Embryonic facial prominence (tissue), 1 donor: ENCODE data around the gene ADGRB3.

Experiments used
- DNase-seq: peaks from one replicate; pipeline ENCODE4 v3.0.0-alpha.2; 2016; ENCODE audit errors: extremely low spot score

The ADGRB3 gene

DNA sequence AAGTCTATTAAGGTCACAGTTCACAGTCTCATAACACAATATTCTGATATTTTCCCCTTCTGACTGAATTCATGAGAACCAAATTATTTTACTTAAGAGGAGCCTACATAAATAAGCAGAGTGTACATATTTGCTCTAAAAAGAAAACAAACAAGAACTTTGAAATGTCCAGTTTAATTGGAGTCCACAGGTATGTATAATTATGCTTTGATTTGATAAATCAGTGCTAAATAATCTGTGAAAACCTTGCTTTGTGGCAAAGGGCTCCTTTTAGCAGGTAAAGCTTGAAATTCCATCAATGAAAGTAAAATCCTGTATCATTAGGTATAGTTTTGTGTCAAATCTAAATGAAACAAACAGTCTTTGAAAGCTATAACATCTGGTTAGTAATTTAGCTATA, 69.4 kb downstream of the ADGRB3 start:
- DNase-seq = no peak

- DNase-seq = no peak
These were observed 74.0 kb downstream of the ADGRB3 start for GRCh38 chr6:68709091-68709490.

GRCh38 chr6:68709882-68710281, 74.8 kb downstream of the ADGRB3 start:
- DNase-seq = no peak

- no peak for DNase-seq
These were observed 75.4 kb downstream of the ADGRB3 start for GRCh38 chr6:68710496-68710895.

DNA sequence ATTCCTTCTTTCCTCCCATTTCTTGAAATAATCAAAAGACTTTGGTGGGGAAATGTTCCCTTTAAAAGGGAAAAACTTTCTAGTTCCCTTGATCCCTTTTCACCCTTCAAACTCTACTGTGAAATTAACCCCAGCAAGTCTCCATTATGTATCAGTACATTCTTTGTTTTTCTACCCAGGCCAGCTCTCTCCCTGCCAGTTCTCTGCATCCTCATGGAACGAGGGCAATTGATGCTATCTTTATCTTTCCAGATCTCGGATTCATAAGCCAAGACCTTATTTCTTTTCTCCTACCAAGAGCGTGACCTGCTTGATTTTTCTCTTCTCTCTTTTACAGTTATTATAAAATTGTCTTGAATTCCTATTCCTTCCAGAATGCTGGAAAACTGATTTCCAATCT, 75.8 kb downstream of the ADGRB3 start:
- no peak for DNase-seq

- no peak for DNase-seq
These were observed 76.4 kb downstream of the ADGRB3 start for GRCh38 chr6:68711386-68712000.

DNA sequence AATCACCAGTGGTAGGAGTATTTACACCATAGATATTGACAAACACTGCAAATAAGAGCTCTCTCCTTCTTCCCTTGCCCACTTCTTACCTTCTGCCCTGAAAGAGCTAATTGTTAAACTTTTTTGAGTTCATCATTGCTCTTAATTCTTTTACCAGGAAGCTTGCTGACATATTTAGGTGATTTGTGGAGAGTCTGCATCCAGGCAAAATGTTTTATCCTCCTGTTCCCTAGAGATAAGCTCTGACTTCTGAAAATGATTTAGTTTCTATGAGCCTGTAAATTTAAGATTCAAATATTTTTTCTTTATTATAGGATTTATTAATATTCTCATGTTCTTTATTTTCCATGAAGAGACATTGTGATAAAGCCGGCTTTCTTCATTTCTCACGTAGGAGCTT, 81.5 kb downstream of the ADGRB3 start:
- no peak for DNase-seq

- no peak for DNase-seq
These were observed 83.4 kb downstream of the ADGRB3 start for GRCh38 chr6:68718385-68719073.

DNA sequence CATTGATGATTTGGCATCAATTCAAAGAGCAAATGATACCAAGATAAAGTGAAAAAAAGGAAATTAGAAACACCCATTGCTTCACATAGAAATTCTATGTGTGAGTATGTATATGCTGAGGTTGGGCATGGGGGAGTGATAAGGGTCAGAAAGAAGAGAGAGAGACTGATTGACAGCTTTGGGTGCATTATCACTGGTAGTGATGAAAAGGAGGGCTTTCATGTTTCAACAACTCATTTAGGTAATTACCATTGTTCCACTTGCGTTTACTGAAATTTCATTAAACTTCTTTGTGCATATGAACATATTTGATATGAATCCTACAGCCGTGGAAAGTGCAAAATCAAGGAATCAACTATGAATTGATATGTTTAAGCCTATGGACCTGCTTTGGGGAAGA, 84.7 kb downstream of the ADGRB3 start:
- DNase-seq = no peak

DNA sequence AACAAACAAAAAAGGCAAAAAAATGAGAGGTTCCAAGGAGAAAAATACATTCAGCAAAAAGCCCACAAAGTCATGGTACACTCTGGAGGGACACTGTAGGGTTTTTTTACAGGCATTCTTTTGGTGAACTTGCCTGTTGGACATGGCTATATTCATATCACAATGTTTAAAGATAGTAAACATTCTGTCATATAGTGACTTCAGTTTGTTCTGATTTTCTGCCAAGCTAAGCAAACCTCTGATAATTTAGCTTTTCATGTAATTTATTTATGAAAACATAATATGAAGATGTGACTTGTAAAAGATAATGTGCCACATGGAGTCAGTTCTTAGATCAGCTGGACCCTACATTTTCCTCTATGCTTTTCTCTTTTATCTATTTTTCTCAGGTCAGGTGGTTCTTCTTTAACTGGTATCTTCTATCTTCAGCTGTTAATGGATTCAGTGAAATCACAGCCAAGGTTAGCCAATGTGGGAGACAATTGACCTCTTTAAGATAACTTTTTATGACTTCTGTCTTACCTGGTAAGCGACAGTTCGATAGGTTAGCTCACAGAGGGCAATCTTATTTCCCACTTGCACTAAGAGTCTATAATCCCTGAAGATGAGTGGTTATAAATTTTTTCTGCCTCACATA, 87.9 kb downstream of the ADGRB3 start:
- DNase-seq = no peak

GRCh38 chr6:68724060-68724459, 89.0 kb downstream of the ADGRB3 start:
- DNase-seq = no peak

- no peak for DNase-seq
These were observed 91.3 kb downstream of the ADGRB3 start for GRCh38 chr6:68726337-68726736.

DNA sequence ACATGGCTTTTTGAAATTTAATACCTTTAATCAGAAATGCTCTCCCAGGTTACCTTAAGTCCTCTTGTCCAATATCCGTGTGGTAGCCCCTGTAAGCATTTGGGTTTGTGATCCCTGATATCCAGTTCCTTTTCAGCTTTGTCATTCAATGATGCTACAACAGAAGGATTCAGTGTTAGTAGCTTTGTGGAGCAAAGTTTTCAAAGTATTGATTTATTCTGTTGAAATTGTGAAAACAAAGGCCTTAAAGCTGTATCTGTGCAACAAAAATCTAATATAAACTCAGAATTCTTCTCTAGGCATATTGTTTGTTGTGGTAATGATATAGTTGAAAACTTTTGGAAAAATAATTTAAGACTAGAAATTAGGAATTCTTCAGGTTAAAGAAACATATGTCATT, 91.9 kb downstream of the ADGRB3 start:
- no peak for DNase-seq

DNA sequence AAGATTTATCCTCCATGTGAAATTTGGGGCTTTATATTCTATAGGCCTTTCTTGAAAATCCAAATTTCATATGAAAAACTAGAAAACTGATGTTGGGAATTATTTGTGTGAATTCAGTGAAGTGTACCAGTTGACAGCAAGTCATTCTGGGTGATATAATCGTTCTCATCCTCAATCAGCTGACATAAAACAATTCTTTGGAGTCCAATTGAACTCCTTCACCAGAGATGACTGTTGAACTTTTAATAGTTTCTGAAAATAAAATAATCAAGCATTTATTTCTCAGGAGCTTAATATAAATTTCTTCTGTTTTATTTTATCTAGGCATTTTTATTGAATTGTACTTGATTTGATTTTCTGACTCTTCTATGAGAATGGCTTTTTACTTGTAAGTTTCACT, 92.6 kb downstream of the ADGRB3 start:
- no peak for DNase-seq

- no peak for DNase-seq
These were observed 93.3 kb downstream of the ADGRB3 start for GRCh38 chr6:68728159-68728979.

DNA sequence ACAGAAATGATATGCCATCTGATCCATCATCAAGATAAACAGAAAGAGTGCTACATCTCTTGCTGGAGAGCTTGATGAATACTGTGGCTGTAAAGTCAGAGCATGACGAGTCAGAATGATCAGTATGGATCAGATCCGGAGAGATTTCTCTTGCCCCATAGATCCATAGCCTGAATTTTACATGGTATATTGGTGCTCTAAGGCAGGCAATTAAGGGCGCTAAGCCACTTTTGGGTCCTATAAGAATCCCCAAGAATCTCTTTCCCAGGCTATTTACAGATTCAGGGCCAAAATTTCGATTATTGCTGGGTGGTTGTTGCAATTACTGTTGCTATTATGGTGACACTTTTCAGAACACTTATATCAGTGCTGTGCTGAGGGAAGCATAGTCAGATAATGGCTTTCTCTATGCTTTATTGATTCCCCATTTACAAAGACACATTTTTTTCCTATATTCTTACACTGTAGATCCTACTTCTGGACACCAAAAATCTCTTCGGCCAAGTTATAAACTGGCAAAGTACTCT, 94.4 kb downstream of the ADGRB3 start:
- DNase-seq = no peak

DNA sequence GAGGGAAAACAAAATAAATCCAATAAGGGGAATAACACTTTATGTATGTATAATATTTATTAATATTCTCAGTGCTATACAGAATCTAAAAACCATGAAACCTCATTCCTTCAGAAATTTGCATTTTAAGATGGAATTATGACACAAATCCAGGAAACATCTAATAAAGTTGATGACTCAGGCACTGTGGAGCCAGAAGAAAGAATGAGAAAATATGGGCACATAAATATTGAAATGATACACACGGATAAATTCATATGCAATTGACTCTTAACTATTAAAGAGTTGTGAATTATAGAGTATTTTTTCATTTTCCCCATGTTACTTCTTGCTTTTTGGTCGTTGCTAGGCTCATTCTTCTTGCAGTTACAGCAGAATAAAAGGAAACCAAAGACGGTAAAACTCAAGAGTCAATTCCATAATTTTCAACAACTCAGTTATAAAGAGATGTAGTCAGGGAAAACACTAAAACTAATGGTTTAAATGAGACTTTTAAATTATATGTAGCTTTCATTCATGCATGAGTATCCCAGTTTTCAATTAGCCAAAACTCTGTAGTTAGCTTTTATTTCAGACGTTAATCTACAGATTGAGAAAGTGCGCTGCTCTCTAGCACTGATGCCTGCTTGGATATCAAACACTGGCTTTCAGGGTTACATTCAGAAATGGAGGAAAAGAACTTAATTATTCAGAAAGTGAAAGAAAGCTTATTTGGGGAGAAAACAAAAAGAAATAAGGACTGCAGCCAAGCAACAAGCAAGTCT, 95.4 kb downstream of the ADGRB3 start:
- no peak for DNase-seq

DNA sequence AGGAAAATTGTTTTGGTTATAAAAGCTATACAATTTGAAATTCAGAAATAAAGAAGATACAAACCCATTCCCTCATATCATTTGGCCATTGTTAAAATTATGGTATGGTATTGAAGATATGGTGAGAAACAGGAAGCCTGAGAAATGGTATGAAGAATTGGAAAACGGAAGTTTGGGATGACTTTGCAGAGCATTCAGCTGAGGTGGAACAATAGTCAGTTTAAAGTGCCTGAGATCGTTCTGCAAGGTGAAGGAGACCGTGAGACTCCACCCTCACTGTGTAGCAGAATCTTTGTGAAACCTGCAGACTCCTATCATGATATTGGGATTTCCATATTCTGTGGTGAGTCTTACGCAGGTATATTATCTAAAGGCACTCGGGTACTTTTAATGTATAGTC, 97.3 kb downstream of the ADGRB3 start:
- no peak for DNase-seq

GRCh38 chr6:68735866-68736265, 100.8 kb downstream of the ADGRB3 start:
- DNase-seq = no peak

DNA sequence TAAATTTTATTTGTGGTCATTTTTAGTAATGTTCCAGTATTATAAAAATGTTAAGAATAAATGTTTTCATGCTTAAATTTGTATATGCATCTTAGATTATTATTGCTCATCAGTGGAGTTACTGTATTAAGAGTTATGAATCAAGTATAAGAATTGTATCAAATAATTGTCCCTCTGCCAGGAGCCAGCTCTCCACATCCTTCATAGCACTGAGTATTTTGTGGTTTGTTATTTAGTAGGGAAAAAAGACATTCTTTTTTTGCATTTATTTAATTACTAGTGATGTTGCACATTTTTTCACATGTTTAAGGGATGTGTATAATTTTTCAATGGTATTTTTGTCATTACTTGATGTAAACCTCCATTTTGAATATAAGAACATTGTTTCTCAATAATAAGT, 102.0 kb downstream of the ADGRB3 start:
- DNase-seq = no peak

GRCh38 chr6:68738039-68738438, 103.0 kb downstream of the ADGRB3 start:
- DNase-seq = no peak
